ENCODE data around the gene BTBD16.

GRCh38 chr10:122249303-122249850, 21.7 kb upstream of the BTBD16 start:
- TF ChIP-seq CTCF (IDR thresholded peaks at IDR 0.05), result no peak
- TF ChIP-seq POLR2A (IDR thresholded peaks at IDR 0.05), result no peak
- no peak for TF ChIP-seq EP300 (IDR thresholded peaks at IDR 0.05)

Data from ovary (tissue), 3 donors.